MM.1S (cell line): ENCODE results near the gene PDRG1.

Experiments used
- DNase-seq: peaks from one replicate; pipeline ENCODE4 v3.0.0-alpha.2; 2015
- H2AFZ ChIP-seq: fragments of 300-600 bp; sonication (generic); 2 replicates; pipeline ENCODE4 v1.6.0; 2016; ENCODE audit warnings: antibody characterized with exemption, low read length
- H3F3A ChIP-seq: fragments of 300-600 bp; sonication (generic); 2 replicates; pipeline ENCODE4 v1.6.1; 2016; ENCODE audit warnings: mild to moderate bottlenecking, antibody characterized with exemption, low read length, moderate library complexity, mixed read lengths; ENCODE audit not compliant: insufficient read depth
- H3K27ac ChIP-seq: fragments of 300-600 bp; sonication (generic); 2 replicates; pipeline ENCODE4 v1.5.1; 2016; ENCODE audit warnings: mild to moderate bottlenecking, low read length
- H3K27me3 ChIP-seq: fragments of 300-600 bp; sonication (generic); replicated peaks from 2 replicates; pipeline ENCODE4 v1.6.0; 2016; ENCODE audit warnings: low read length; ENCODE audit not compliant: insufficient read depth
- H3K36me3 ChIP-seq: fragments of 300-600 bp; sonication (generic); replicated peaks from 2 replicates; pipeline ENCODE4 v1.6.1; 2016; ENCODE audit warnings: mild to moderate bottlenecking, low read length, mixed read lengths; ENCODE audit not compliant: insufficient read depth
- H3K4me1 ChIP-seq: fragments of 300-600 bp; sonication (generic); 2 replicates; pipeline ENCODE4 v1.6.1; 2016; ENCODE audit warnings: low read length, mixed read lengths
- H3K4me2 ChIP-seq: fragments of 300-600 bp; sonication (generic); 2 replicates; pipeline ENCODE4 v1.6.0; 2016; ENCODE audit warnings: low read depth, low read length
- H3K4me3 ChIP-seq: fragments of 300-600 bp; sonication (generic); 2 replicates; pipeline ENCODE4 v1.5.1; 2016; ENCODE audit warnings: low read length, mixed read lengths
- H3K79me2 ChIP-seq: fragments of 300-600 bp; sonication (generic); 2 replicates; pipeline ENCODE4 v1.6.1; 2016; ENCODE audit warnings: mixed run types, low read length, mixed read lengths
- H3K9ac ChIP-seq: fragments of 300-600 bp; sonication (generic); 2 replicates; pipeline ENCODE4 v1.6.1; 2016; ENCODE audit warnings: low read length, mixed read lengths
- H3K9me2 ChIP-seq: fragments of 300-600 bp; sonication (generic); replicated peaks from 2 replicates; pipeline ENCODE4 v1.6.1; 2016; ENCODE audit warnings: mild to moderate bottlenecking, low read length, mixed read lengths; ENCODE audit not compliant: insufficient read depth
- H3K9me3 ChIP-seq: fragments of 300-600 bp; sonication (generic); replicated peaks from 2 replicates; pipeline ENCODE4 v1.6.1; 2016; ENCODE audit warnings: mild to moderate bottlenecking, low read length, mixed read lengths; ENCODE audit not compliant: insufficient read depth
- H4K20me1 ChIP-seq: fragments of 300-600 bp; sonication (generic); 2 replicates; pipeline ENCODE4 v1.6.1; 2016; ENCODE audit warnings: mild to moderate bottlenecking, low read length, moderate library complexity, mixed read lengths; ENCODE audit not compliant: insufficient read depth
- EZH2 ChIP-seq: fragments of 300-600 bp; sonication (generic); optimal IDR thresholded peaks from 2 replicates; pipeline ENCODE3; 2017; ENCODE audit warnings: low read depth, mild to moderate bottlenecking, antibody characterized with exemption, low read length, mixed read lengths
- EZH2phosphoT487 ChIP-seq: fragments of 300-600 bp; sonication (generic); IDR thresholded peaks from 2 replicates; pipeline ENCODE4 v1.6.1; 2018; ENCODE audit warnings: antibody characterized with exemption, low read length
- TF ChIP-seq, protein P1 (sequence below): fragments of 300-600 bp; sonication (generic); IDR thresholded peaks from 2 replicates; pipeline ENCODE4 v1.5.1; 2016; ENCODE audit warnings: antibody characterized with exemption, low read length, mixed read lengths

The PDRG1 gene

DNA sequence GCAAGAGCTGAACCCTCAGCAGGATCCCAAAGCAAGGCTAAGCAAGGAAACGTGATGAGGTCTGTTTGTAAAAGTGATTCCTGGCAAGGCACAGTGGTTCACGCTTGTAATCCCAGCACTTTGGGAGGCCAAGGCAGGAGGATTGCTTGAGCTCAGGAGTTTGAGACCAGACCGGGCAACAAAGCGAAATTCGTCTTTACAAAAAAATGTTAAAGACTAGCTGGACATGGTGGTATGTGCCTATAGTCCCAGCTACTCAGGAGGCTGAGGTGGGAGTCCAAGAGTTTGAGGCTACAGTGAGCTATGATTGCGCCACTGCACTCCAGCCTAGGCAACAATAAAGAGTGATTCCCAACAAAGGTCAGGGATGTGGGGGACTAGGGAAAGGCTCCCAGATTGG is 12.0 kb upstream of the PDRG1 start:
- no peak for DNase-seq
- no peaks in the 10 kb centered on the region for H3K4me1 ChIP-seq
- H3K4me2 ChIP-seq = no peak overlapping the region
- no peak overlapping the region for H3K9ac ChIP-seq
- no peaks in the 10 kb centered on the region for H4K20me1 ChIP-seq
- no peak overlapping the region for H2AFZ ChIP-seq
- peaks cover 84% of the 10 kb centered on the region for H3K27me3 ChIP-seq
- no peak overlapping the region for H3K27ac ChIP-seq
- H3K9me2 ChIP-seq = no peaks in the 10 kb centered on the region
- no peaks in the 10 kb centered on the region for H3F3A ChIP-seq
- no peak overlapping the region for H3K4me3 ChIP-seq
- no peaks in the 10 kb centered on the region for H3K36me3 ChIP-seq
- H3K79me2 ChIP-seq = no peaks in the 10 kb centered on the region
- TF ChIP-seq EZH2 (no peak), EZH2phosphoT487 (no peak)
- TF ChIP-seq, protein P1, sequence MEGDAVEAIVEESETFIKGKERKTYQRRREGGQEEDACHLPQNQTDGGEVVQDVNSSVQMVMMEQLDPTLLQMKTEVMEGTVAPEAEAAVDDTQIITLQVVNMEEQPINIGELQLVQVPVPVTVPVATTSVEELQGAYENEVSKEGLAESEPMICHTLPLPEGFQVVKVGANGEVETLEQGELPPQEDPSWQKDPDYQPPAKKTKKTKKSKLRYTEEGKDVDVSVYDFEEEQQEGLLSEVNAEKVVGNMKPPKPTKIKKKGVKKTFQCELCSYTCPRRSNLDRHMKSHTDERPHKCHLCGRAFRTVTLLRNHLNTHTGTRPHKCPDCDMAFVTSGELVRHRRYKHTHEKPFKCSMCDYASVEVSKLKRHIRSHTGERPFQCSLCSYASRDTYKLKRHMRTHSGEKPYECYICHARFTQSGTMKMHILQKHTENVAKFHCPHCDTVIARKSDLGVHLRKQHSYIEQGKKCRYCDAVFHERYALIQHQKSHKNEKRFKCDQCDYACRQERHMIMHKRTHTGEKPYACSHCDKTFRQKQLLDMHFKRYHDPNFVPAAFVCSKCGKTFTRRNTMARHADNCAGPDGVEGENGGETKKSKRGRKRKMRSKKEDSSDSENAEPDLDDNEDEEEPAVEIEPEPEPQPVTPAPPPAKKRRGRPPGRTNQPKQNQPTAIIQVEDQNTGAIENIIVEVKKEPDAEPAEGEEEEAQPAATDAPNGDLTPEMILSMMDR = no peak
- no peaks in the 10 kb centered on the region for H3K9me3 ChIP-seq

DNA sequence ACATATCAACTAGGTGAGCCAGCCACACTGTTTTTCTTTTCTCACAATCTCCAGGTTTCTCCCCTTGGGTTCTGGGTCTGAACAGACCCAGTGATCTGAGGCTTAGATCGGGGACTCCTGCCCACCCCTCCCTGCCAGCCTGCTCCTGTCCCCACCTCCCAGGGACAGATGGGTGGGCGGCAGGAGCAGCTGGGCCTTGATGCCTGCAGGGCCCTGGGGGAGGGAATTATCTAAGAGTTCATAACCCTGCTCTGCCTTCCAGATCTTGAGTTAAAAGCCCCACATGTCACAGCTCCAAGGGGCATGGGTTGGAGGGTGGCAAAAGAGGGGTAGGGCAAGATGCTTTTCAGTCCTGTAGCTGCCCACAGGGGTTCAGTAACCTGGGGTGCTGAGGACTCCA is 10.9 kb upstream of the PDRG1 start:
- TF ChIP-seq EZH2phosphoT487 (no peak), EZH2 (no peak)
- TF ChIP-seq, protein P1 = no peak
- Histone ChIP-seq H3K27ac (no peak overlapping the region), H3K27me3 (peaks cover 89% of the 10 kb centered on the region), H4K20me1 (no peaks in the 10 kb centered on the region), H3K4me1 (no peaks in the 10 kb centered on the region), H3K36me3 (no peaks in the 10 kb centered on the region), H2AFZ (no peak overlapping the region), H3F3A (no peaks in the 10 kb centered on the region), H3K4me3 (no peak overlapping the region), H3K9me2 (no peaks in the 10 kb centered on the region), H3K4me2 (no peak overlapping the region), H3K9me3 (no peaks in the 10 kb centered on the region), H3K9ac (no peak overlapping the region), H3K79me2 (no peaks in the 10 kb centered on the region)
- DNase-seq = no peak

DNA sequence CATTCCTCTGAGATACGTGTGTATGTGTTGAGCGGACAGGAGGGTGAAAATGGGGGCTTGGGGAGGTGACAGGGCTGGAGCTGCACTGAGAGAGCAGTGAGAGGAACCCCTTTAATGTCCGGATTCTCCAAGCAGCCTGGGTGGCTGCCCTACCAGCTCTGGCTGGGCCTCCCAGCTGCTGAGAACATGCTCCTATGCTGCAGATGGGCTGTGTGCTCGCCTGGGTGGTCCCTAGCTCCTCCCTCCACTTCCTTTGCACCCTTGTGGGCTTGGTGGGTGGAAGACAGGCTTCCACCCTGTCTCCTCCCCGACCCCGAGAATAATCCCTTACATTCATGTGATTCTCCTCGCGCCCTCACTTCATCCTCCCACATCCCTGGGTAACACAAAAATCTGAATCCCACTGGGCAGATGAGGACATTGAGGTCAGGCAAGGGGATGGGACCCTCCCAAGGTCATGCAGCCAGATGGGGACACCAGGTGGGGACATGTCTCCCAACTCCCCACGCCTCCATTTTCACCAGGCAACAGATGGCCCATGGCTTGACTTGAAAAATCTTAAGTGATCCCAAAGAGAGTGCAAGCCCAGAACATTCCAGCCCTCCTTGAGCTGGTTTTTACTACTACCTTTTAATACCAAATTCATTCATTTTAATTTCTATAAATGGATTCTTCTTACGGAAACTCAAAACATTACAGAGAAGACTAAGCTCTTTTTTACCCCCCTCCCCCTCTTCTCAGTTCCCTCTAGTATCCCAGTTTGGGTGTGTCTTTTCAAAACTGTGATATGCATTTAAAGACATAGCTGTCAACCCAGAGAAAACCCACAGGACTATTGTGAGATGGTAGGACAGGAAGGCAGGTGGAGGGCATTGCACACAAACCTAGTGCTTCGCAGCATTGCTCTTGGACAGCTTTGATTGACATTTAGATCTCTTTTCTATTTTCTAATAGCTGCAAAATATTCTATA is 5.0 kb upstream of the PDRG1 start:
- TF ChIP-seq EZH2 = no peak
- TF ChIP-seq EZH2phosphoT487 = no peak
- H3K79me2 ChIP-seq = no peaks in the 10 kb centered on the region
- no peaks in the 10 kb centered on the region for H3K9me2 ChIP-seq
- H3K9ac ChIP-seq = no peak overlapping the region
- H3K4me3 ChIP-seq = no peak overlapping the region
- H3K4me2 ChIP-seq = no peak overlapping the region
- no peak for DNase-seq
- H3K36me3 ChIP-seq = no peaks in the 10 kb centered on the region
- H3K27ac ChIP-seq = no peak overlapping the region
- H3K9me3 ChIP-seq = no peaks in the 10 kb centered on the region
- H2AFZ ChIP-seq = no peak overlapping the region
- H3K27me3 ChIP-seq = peaks cover 78% of the 10 kb centered on the region
- no peaks in the 10 kb centered on the region; the same call in 1 of the 2 replicates for H3K4me1 ChIP-seq
- H3F3A ChIP-seq = no peaks in the 10 kb centered on the region
- no peaks in the 10 kb centered on the region for H4K20me1 ChIP-seq

DNA sequence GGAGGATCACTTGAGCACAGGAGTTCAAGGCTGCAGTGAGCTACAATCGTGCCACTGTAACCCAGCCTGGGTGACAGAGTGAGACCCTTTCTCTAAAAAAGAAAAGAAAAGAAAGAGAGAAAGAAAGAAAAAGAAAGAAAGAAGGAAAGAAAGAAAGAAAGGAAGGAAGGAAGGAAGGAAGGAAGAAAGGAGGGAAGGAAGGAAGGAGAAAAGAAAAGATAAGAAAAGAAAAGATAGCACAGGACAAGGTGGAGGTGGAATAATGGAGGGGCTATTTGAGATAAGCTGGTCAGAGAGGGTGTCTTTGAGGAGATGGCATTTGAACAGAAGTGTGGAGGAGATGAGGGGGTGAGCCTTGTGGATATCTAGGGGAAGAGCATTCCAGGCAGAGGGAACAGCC is 2.7 kb upstream of the PDRG1 start:
- H3K4me2 ChIP-seq = no peak overlapping the region
- H3K9me3 ChIP-seq = no peaks in the 10 kb centered on the region
- H3K4me1 ChIP-seq = peaks cover 9% of the 10 kb centered on the region
- peaks cover 23% of the 10 kb centered on the region for H3K79me2 ChIP-seq
- no peak for DNase-seq
- no peaks in the 10 kb centered on the region for H4K20me1 ChIP-seq
- no peak overlapping the region for H3K4me3 ChIP-seq
- no peak overlapping the region for H2AFZ ChIP-seq
- no peak overlapping the region for H3K9ac ChIP-seq
- H3K27ac ChIP-seq = no peak overlapping the region
- no peaks in the 10 kb centered on the region for H3K9me2 ChIP-seq
- TF ChIP-seq, protein P1 = no peak
- no peak for TF ChIP-seq EZH2phosphoT487
- no peak for TF ChIP-seq EZH2
- peaks cover 56% of the 10 kb centered on the region for H3K27me3 ChIP-seq
- H3F3A ChIP-seq = no peaks in the 10 kb centered on the region
- H3K36me3 ChIP-seq = 0 out of 2 replicates have a peak, but pooled peaks cover 5% of the 10 kb centered on the region
